CD4-positive, alpha-beta T cell treated with Interleukin-15 for 1 hour (primary cell): ENCODE results near the gene C16orf89.
"Not testable (repeated sequence)": the region's sequence is repeated elsewhere in the genome, so short reads cannot be mapped to it uniquely, and the experiment has no call there.

Experiments
- DNase-seq: peaks from one replicate; pipeline ENCODE4 v3.0.0-alpha.2; 2020

The C16orf89 gene, protein sequence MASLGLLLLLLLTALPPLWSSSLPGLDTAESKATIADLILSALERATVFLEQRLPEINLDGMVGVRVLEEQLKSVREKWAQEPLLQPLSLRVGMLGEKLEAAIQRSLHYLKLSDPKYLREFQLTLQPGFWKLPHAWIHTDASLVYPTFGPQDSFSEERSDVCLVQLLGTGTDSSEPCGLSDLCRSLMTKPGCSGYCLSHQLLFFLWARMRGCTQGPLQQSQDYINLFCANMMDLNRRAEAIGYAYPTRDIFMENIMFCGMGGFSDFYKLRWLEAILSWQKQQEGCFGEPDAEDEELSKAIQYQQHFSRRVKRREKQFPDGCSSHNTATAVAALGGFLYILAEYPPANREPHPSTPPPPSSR

DNA sequence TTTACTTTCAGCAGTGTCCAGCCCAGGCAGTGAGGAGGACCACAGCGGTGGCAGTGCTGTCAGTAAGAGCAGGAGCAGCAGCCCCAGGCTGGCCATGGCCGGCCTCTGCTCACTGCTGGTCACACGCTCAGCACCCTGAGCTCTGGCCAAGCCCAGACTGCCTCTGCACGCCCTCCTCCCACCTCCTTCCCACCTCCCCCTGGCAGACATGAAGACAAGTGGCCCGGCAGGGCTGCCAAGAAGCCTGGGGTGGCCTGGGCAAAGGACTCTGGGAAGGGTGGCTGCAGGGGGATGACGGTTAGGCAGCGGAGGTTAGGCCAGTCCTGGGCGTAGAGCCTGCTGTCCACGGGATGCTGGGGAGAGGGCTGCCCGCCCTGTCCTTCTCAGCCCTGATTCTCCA lies at the start of gene C16orf89:
Gene C16orf89 (minus strand): TSS at position 144 of the 400 bp plus-strand sequence. CDS start 48 bp downstream, at position 96.
- DNase-seq, result no peak

DNA sequence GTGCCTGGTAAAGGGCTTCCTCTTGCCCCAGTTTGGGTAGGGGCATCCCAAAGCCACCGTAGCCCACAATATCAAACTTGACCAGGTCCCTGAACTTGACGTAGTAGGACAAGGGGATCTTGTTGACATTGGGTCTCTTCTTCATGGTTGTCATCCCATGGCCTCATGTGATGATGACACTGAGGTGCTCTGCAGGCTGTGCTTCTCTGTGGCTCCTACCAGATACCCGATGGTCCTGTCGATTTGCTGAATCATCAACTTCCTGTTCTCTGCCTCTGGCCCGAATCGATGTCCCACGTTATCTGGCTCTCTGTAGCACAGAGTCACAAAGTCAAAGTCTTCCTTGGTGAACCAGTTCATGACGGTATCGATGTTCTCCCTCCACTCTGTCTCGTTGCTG lies 45.2 kb upstream of the C16orf89 start:
- not testable (repeated sequence) for DNase-seq

DNA sequence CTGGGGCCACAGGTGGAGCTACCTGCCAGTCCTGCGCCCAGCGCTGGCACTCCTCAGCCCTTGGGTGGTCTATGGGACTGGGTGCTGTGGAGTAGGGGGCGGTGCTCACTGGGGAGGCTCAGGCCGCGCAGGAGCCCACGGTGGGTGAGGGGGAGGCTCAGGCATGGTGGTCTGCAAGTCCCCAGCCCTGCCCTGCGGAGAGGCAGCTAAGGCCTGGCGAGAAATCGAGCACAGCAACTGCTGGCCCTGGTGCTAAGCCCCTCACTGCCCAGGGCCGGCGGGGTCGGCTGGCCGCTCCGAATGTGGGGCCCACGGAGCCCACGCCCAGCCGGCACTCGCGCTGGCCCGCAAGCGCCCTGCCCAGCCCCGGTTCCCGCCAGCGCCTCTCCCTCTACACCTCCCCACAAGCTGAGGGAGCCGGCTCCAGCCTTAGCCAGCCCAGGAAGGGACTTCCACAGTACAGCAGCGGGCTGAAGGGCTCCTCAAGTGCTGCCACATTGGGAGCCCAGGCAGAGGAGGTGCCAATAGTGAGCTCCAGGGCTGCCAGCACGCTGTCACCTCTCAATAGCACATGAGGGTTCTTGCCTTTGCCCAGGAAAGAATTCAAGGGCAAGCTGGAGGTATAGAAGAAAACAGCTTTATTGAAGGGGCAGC lies 42.9 kb upstream of the C16orf89 start:
- DNase-seq, result no peak

DNA sequence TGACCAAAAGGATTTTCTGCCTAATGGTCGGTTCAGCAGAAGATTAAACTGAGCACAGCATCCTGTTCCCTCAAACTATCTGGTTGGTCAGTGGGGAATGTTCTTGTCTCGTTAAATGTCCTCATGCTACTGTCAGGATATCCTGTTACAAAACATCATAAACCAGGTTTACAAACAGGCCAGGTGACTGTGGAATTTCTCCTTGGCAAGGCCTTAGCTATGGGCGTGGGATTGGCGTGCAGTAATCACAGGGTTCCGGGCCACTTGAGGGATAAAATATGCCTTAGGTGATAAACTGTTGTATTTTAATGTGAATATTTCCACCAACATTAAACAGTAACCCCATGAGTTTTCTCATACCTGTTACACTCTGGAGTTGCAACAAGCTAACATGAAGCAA lies 39.3 kb upstream of the C16orf89 start:
- DNase-seq, result not testable (repeated sequence)

DNA sequence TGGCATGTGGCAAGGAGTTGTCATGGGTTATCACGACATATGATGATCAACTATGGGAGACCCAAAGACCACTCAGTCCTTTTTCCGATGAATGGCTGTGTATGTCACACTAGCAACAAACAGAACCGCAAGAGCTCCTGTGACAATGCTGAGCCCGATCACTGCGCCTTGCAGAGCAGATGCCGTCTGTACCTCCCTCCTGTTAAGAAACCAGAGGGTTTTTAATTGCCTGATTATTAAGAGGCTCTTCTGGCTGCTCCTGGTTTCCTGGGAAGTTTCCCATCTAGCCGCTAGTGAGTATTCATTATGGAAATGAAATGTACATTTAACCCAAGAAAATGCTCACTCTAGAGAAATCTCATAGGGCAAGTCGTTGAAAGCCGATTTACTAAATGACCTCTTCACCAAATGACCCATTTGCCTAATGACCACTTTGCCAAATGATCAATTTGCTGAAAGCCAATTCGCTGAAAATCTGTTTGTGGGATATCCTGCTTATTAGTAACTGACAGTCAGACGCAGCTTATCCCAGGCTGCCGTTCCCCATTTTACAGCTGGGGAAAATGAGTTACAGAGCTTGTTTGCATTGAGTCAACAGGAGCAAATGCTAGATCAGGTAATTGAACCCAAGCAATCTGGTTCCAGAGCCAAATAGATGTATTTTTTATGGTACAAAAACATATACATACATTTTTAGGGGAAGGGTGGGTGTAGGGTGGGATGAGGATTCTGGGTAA lies 37.7 kb upstream of the C16orf89 start:
- DNase-seq, result not testable (repeated sequence)

DNA sequence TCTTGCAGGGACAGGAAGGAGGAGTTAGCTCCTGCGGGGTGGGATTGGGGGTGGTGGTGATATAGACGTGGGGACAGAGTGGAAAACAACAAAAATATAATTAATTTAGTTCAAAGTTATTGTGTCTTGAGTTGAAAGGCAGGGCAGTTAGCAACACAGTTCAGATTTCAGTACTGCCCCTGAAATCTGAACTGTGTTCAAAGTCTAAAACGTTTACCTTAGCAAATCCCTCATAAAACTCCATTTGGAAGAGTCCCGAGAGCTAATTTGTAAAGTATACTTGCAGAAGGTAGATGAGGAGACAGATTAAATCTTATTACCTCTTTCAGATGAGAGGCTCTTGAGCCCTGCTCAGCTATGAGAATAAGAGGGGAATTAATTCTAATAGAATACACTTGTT lies 33.4 kb upstream of the C16orf89 start:
- not testable (repeated sequence) for DNase-seq

DNA sequence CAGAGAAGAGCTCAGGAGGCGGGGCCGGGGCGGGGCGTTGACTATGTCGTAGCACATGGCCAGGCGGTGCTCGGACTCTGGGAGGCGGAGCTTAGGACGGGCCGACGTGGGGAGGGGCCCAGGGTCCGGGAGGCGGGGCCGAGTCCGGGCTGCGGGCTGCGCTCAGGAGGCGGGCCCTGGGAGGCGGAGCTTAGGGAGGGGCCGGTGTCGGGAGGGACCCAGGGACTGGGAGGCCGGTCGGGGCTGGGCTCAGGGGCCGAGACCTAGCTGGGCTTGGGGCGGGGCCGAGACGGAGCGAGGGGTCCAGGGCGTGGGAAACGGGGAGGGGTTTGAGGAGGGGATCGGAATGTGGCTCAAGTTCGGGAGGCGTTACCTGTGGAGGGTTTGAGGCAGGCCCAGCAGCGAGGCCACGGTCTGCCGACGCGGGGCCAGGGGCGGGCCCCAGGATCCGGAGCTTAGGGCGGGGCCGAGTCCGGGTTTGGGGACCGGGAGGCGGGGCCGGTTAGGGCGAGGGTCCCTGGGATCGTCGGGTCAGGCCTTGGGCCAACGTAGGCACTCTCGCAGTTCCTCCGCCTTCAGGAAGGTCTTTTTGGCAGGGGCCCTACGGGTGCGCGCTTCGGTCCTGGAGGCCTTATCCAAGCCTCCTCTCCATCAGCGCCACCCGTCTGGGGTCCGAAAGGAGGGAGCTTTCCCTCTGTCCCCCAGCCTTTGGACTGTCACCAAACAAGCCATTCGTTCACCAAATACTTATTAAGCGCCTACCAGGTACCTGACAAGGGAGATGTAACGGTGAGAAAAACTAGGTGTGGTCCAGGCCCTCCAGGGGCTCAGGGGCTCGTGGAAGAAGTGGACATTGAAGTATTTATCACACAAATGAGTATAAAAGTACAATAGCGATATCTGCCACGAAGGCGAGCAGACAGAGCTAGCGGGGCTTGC lies 32.7 kb upstream of the C16orf89 start:
- DNase-seq, result peak; percentile 76

DNA sequence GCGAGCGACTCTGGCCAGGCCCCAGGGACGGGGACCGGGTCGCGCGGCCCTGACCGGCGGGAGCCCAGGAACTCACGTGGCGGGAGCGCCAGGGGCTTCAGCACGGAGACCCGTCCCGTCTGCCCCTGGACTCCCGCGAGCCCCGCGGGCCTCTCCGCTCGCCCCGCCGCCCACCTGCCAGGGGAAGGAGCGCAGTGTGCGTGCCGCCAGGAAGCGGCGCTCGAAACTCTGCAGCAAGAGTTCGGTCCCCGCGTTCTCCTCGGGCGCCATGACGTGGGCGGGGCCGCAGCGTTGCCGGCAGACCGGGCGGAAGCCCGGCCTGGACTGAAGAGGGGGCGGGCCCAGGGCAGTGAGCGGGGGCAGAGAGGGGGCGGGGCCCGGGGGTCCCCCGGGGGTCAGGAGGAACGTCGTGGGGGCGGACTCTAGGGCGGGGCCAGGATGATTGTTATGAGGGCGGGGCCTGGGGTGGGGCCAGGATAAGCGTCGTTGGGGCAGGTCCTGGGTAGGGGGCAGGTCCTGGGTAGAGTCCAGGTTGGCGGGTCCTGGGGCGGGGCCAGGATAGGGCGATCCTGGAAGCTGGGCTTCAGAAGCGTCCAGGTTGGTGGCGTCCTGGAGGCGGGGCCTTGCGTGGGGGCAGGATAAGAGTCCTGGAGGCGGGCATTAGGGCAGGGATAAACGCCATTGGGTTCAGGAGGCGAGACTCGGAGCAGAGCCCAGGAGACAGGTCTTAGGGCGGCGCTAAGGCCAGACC lies 31.9 kb upstream of the C16orf89 start, which contains the start of gene EEF2KMT:
Gene EEF2KMT (minus strand): TSS at position 326 of the 751 bp plus-strand sequence. CDS start 56 bp downstream, at position 270.
- peak; percentile 98 for DNase-seq

DNA sequence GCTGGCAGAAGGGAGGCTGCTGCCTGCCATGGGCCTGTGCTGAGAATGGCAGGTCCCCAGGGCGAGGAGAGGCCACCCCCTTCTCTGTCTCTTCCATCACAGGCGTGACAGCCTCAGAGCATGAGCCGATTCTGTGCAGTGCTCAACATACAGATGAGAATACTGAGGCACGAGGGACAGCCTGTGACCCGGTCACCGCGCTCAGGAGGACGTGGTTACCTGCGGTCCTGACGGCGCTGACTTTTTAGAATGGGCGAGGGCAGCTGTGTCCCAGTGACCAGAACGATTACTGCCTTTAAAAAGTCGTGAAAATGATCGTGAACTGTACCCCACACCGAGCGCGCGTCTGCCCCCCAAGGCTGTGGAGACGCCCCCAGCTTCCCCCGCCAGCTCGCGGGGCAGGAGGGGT lies 31.3 kb upstream of the C16orf89 start:
- not testable (repeated sequence) for DNase-seq

DNA sequence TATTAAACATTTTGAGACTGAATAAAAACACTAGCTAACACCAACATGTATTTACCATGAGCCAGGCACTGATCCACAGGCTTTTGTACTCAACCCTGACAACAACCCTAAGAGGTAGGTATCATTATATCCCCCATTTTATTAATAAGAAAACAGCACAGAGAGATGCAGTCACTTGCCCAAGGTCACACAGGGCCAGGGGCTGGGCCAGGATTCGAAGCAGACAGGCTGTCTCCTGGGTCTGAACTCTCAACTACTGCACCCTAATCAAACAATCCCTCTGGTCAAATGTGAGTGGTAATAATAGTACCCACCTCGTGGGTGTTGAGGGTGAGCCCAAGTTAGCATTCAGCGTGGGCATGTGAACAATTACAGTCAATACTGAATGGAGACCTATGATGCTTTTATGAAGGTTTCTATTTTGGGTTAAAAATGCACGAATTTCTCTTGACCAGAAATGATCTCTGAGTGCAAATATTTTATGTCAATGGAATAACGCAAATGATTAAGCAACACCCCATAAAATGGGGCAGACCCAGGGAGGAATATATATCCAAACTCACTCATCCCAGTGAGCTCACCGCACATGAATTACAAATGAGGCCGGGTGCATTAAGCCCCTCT lies 30.8 kb upstream of the C16orf89 start:
- DNase-seq, result not testable (repeated sequence)

DNA sequence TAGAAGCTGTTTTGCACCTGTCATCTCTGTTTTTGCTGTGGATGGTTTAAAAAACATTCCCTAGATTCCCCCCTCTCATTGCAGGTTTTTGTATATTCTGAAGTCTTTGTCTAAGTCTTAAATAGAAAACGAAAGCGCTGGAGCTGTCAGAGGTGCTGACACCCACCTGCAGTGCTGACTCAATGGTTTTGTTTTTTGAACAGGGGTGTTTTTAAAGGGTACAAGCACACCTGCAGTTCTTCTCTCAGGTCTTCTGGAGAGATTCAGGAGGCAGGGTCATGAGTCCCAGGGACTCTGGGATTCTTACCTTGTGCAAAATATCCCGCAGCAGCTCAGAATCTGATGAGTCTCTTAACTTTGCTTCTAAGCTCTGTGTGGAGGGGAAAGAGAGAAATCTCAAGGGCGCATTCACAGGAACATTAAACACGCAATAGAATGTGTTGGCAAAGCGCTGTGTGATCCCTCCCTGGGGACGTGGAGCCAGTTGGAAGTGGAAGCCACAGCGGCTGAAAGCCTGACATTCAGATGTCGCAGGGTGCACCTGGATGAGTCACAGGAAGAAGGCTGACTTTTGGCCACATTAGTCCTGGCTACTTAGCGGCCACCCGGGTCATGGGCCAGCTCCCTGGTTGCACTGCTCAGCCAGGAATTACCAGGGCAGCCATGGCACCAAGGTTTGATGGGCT lies 29.5 kb upstream of the C16orf89 start:
- not testable (repeated sequence) for DNase-seq

DNA sequence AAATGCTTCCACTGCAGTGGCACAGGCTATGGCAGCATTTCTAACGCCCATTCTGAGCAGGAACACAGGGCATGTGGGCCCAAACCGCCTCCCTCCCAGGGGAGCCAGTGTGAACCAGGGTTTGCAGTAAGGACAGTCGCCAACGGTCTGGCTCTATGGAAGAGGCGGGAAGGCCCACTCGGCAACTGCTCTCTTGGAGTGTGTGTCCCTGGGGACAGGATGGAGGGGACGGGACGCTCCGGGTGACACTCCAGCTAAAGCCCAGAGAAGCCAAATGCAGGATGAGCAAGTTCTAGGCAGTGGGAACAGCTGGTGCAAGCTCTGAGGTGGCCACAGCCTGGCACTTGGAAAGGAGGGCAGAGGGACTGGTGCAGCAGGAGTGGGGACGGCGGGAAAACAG lies 28.0 kb upstream of the C16orf89 start:
- not testable (repeated sequence) for DNase-seq

DNA sequence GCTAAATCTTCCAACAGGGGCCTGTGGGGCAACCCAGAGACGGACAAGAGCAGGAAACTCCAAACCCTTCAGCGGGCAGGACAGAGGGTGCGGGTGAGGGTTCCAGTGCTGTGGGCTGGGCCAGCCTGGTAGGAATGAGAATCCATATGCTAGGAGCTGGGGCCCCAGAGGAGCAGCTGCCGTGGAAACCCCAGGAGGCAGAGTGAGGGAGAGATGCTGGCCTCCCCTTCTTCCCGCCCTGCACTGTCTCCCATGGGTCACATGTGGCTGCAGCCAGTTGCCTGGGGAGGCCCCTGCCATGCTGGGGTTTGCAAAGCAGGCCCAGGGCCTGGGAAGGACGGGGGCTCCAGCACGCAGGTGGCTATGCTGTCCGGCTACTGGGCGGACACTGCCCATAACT lies 27.3 kb upstream of the C16orf89 start:
- DNase-seq, result not testable (repeated sequence)

DNA sequence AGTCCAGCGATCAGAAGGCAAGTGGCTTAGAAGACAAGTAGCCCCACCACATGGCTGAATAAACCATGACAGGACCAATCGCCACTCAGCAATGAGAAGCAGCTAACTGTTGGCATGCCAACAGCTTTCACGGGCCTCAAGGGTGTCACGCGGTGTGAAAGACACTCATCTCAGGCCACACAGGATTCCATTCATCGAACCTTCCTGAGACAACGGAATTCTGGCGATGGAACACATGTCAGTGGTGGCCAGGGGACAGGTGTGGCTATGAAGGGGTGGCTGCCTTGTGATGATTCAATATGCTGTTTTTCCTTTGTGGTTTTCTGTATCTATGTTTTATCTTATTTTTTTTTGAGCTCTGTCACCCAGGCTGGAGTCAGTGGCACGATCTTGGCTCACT lies 24.8 kb upstream of the C16orf89 start:
- DNase-seq, result not testable (repeated sequence)

DNA sequence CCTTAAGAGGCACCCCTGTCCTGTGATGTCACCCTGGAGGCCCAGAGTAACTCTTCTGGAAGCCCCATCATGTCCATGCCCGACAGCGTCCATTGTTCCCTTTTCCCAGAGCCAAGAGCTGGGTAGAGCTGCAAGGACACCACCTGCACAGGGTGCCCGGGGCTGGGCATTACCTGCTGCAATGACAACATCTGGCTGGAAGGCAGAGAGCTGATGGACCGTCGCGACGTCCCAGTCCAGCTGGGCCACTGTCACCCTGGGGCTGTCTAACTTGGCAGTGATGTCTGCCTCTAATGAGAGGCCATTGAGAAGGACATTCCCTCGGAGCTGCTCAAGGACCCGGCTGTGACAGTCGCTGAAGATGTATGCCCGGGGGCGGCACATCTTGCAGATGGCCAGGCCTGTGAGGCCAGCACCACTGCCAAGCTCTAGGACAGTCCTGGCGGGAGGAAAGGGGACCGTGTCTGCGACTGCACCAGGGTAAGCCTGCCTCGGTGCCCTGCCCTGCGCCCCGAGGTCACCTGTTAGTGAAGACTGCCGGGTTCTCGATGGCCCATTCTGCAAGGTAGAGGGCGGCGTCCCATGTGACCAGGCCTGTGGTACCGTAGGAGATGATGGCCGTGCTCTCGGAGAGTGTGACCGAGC lies 24.3 kb upstream of the C16orf89 start:
- not testable (repeated sequence) for DNase-seq

DNA sequence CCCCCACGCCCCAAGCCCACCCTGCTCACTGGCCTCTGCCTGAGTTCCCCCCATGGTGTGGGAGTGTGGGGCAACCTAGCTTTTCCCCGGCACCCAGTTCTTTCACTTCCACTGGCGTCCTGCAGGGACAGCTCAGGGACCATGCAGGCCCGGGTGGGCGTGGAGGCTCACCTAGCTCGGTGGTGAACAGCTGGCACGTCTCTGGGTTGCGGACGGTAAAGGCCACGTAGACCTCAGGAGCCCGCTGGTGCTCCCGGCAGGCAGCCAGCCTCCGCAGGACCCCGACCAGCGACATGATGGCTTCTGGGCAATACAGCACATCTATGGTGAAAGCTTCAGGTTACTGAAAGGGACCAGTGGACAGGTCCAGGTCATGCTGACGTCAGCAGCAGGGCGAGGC lies 23.2 kb upstream of the C16orf89 start:
- not testable (repeated sequence) for DNase-seq

DNA sequence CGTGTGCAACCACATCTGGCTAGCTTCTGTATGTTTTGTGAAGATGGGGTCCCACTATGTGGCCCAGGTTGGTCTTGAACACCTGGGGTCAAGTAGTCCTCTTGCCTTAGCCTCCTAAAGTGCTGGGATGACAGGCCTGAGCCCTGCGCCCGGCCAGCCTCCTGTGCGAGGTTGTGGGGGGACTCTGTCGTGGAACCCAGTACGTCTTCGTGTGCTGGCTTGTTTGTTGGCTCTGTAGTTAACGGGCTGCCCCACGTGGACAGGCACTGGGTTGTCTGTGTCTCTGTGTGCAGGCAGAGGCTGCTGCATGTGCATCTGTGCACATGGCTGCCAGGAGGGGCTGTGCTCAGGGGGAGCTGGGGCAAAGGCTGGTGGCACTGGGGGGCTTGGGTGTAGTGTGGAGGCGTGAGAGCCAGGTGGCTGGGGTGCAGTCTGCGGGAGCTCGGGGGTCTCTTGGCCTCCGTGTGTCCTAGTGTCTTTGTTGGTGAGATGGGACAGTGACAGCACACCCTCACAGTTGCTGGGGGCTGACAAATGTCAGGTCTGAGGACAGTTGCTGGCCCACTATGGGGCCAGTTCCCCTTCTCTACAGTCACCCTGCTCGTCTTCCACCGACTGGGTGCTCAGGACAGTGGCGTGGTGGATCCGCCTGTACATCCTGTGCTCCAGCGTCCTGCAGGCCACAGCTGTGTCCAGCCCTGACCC lies 22.5 kb upstream of the C16orf89 start:
- DNase-seq, result not testable (repeated sequence)

DNA sequence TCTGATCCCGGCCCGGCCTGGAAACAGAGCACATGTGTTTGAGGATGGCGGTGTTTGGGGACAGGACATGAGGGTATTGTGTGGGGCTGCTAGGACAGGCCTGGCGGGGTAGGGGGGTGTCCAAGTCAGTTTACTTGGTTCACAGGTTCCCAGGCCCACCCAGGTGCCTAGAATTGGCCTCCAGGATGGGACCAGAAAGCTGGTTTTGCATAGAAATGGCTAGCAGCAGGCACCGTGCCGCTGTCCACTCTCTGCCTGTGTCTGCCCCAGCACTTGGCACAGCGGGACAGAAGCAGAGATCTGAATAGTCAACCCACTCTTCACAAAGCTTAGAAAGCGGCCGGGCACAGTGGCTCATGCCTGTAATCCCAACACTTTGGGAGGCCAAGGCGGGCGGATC lies 20.0 kb upstream of the C16orf89 start:
- DNase-seq, result not testable (repeated sequence)

DNA sequence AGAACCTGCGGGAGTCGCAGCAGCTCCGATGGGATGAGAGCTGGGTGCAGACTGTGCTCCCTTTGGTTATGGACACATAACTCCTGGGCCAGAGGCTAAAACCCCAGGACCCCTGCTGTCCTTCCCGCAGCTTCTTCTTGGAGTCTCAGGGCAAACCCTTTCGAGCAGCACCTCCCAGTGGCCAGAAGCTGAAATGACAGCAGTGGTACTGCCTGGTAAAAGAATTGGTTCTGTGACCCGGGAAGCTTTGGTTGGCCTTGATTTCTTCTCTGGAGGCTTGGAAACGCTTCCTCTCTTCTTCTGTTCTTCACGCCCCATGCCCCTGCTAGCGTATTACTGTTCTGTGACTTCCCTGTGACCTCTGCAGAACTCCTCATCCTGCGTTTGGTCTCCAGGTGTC lies 19.0 kb upstream of the C16orf89 start:
- DNase-seq, result peak; percentile 37
